Posterior cingulate gyrus (tissue), 11 donors: ENCODE data around the gene PARVA.
A peak's percentile ranks its signal among the peaks of the same experiment; 100 is the strongest.

Experiments
- DNase-seq, 10 donors: peaks; one replicate each; pipeline versions ENCODE4 v3.0.0 to v3.0.0-alpha.2; 2020 to 2021; ENCODE audit warnings: mixed read lengths in 3 of 10
- intact Hi-C: fragments of 100-400 bp; cut with DNase I; formaldehyde crosslinking; loops from one replicate; pipeline ENCODE4 v1.15.1; 2023

Gene PARVA

GRCh38 chr11:12542186-12542935, 165.0 kb downstream of the PARVA start:
- DNase-seq = peak in 1 of 10 donors; percentile 66
- intact Hi-C loops = no loop called here

- intact Hi-C loops = no loop called here
- DNase-seq = no peak
Observed at GRCh38 chr11:12543596-12544415, 166.4 kb downstream of the PARVA start.

GRCh38 chr11:12544986-12545775, 167.8 kb downstream of the PARVA start:
- intact Hi-C loops = no loop called here
- DNase-seq = no peak

- intact Hi-C loops = no loop called here
Observed at GRCh38 chr11:12546122-12546521, 168.8 kb downstream of the PARVA start.

GRCh38 chr11:12546660-12547059, 169.3 kb downstream of the PARVA start:
- no peak for DNase-seq
- intact Hi-C loops = no loop called here

More at GRCh38 chr11:12546122-12546521, 168.8 kb downstream of the PARVA start:
- DNase-seq = no peak

GRCh38 chr11:12547953-12548650, 170.7 kb downstream of the PARVA start:
- intact Hi-C loops = no loop called here
- DNase-seq = no peak

GRCh38 chr11:12552692-12553091, 175.3 kb downstream of the PARVA start:
- intact Hi-C loops = no loop called here
- DNase-seq = no peak

- intact Hi-C loops = no loop called here
- no peak for DNase-seq
Observed at GRCh38 chr11:12554122-12554521, 176.8 kb downstream of the PARVA start.

- intact Hi-C loops = no loop called here
- DNase-seq = no peak
Observed at GRCh38 chr11:12556155-12556554, 178.8 kb downstream of the PARVA start.

- DNase-seq = peak in 2 of 10 donors; percentile 22 to 55
- intact Hi-C loops = no loop called here
Observed at GRCh38 chr11:12556788-12557384, 179.5 kb downstream of the PARVA start.

- intact Hi-C loops = no loop called here
- no peak for DNase-seq
Observed at GRCh38 chr11:12559011-12559410, 181.6 kb downstream of the PARVA start.

- no peak for DNase-seq
- intact Hi-C loops = no loop called here
Observed at GRCh38 chr11:12560362-12560761, 183.0 kb downstream of the PARVA start.

GRCh38 chr11:12560861-12561260, 183.5 kb downstream of the PARVA start:
- intact Hi-C loops = no loop called here
- no peak for DNase-seq

- no peak for DNase-seq
- intact Hi-C loops = no loop called here
Observed at GRCh38 chr11:12564012-12564411, 186.6 kb downstream of the PARVA start.

GRCh38 chr11:12565406-12565805, 188.0 kb downstream of the PARVA start:
- intact Hi-C loops = no loop called here
- no peak for DNase-seq

- no peak for DNase-seq
- intact Hi-C loops = no loop called here
Observed at GRCh38 chr11:12567746-12568460, 190.5 kb downstream of the PARVA start.

- intact Hi-C loops = no loop called here
- no peak for DNase-seq
Observed at GRCh38 chr11:12569499-12570425, 192.4 kb downstream of the PARVA start.
